ENCODE results near the gene ZNF490. TPM values are rescaled to one million over a fixed set of nuclear protein-coding genes. Genes with fewer than 3 reads are reported as not detected.

ZNF490 gene
- 4.7 and 7.1 TPM in 2 replicates for total RNA-seq

DNA sequence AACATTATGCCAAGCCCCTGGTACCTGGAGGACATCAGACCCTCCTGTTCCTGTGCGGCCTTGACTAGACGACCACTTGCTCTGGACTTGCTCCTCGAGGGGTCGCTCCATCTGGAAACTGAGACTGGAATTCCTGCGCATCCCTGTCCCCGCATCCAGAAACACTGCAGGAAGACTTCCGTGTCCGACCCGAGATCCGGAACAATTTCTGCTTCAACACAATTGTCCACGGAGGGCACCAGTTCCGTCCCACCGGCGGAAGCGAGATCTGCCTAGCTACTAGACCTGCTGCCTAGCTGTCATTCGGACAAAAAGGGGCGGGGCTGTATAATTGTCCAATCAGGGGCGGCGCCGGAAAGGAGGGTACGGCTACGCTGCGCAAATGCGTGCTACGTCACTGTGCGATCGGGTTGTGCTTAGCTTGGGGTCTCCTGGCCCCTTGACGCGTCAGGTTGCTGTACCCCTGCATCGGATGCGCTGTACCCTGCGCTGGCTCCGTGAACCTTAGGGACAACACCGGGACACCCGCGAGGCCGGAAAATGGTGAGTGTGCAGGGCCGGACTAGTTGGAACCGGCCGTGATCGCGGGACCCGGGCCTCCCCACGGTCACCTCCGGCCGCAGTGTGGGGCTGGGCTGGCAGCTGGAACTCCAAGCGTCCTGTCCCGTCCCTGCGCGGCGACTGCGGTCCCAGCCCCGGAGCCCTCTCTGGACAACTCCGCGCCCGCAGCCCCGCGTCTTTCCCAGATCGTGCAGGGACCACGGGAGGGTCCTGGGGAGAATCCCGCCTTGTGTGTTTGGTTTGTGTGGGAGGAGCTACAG, at the start of gene ZNF490, which contains the start of gene ZNF791:
ZNF490 (minus strand) TSS at position 274 of the 821 bp plus-strand sequence; CDS start at position 141, 133 bp downstream.
ZNF791 (plus strand) TSS at position 381 of the 821 bp plus-strand sequence; CDS start at position 541, 160 bp downstream.

GRCh38 chr19:12551060-12551832, 59.4 kb downstream of the ZNF490 start, which contains the start of gene ZNF564:
Gene ZNF564, minus strand, starts transcription at chr19:12551482. Its CDS starts 150 bp downstream, at chr19:12551332.

Other genes starting within 250 kb of the ZNF490 start
- gene ZNF442, start 245.1 kb downstream of the ZNF490 start, total RNA-seq = 2.3 and 4.9 TPM in 2 replicates
- 1.1 and 3.2 TPM in 2 replicates for gene ZNF799, start 209.5 kb downstream of the ZNF490 start, total RNA-seq
- 0.36 and 2.3 TPM in 2 replicates for gene ZNF443, start 169.8 kb downstream of the ZNF490 start, total RNA-seq
- gene ZNF709, start 126.0 kb downstream of the ZNF490 start, total RNA-seq = 2.5 and 2.6 TPM in 2 replicates
- 3.1 and 7.0 TPM in 2 replicates for gene ZNF564, start 59.3 kb downstream of the ZNF490 start, total RNA-seq
- 6.3 and 6.9 TPM in 2 replicates for gene ZNF791, start 107 bp upstream of the ZNF490 start, total RNA-seq
- gene MAN2B1, start 55.9 kb upstream of the ZNF490 start, total RNA-seq = 75.3 and 96.9 TPM in 2 replicates
- 5.7 and 6.1 TPM in 2 replicates for gene WDR83, start 56.0 kb upstream of the ZNF490 start, total RNA-seq
- 52.3 and 60.5 TPM in 2 replicates for gene DHPS, start 71.1 kb upstream of the ZNF490 start, total RNA-seq
- gene GNG14, start 77.2 kb upstream of the ZNF490 start, total RNA-seq = not detected in 2 replicates
- gene FBXW9, start 85.8 kb upstream of the ZNF490 start, total RNA-seq = 7.0 and 10.0 TPM in 2 replicates
- 29.5 and 37.2 TPM in 2 replicates for gene TNPO2, start 113.1 kb upstream of the ZNF490 start, total RNA-seq
- 307 and 330 TPM in 2 replicates for gene TRIR, start 123.9 kb upstream of the ZNF490 start, total RNA-seq
- gene GET3, start 126.7 kb upstream of the ZNF490 start, total RNA-seq = 62.5 and 74.4 TPM in 2 replicates
- gene BEST2, start 141.0 kb upstream of the ZNF490 start, total RNA-seq = not detected in 2 replicates
- gene HOOK2, start 164.7 kb upstream of the ZNF490 start, total RNA-seq = 11.7 and 22.7 TPM in 2 replicates
- 265 and 362 TPM in 2 replicates for gene JUNB, start 180.7 kb upstream of the ZNF490 start, total RNA-seq
- 292 and 317 TPM in 2 replicates for gene PRDX2, start 191.0 kb upstream of the ZNF490 start, total RNA-seq
- not detected in 2 replicates for gene THSD8, start 191.3 kb upstream of the ZNF490 start, total RNA-seq
- gene RNASEH2A, start 195.8 kb upstream of the ZNF490 start, total RNA-seq = 4.4 and 7.4 TPM in 2 replicates
- gene RTBDN, start 223.8 kb upstream of the ZNF490 start, total RNA-seq = not detected in 2 replicates
- gene MAST1, start 227.7 kb upstream of the ZNF490 start, total RNA-seq = 0.32 TPM in 1 of 2 replicates, not detected in the other

All from cardiac atrium fibroblast (primary cell).